NT2/D1 (cell line): ENCODE data around the gene GNAZ.

ENCODE experiments used
- DNase-seq: peaks from one replicate; pipeline ENCODE4 v3.0.0-alpha.2; 2011; ENCODE audit warnings: low read depth, low spot score
- H3K27me3 ChIP-seq: 2 replicates; pipeline ENCODE4 v1.6.0; 2011; ENCODE audit warnings: mild to moderate bottlenecking; ENCODE audit not compliant: insufficient read length, insufficient read depth
- H3K36me3 ChIP-seq: 2 replicates; pipeline ENCODE4 v1.6.1; 2011; ENCODE audit warnings: mild to moderate bottlenecking, low read length, mixed read lengths; ENCODE audit not compliant: insufficient read depth, insufficient read length
- H3K4me1 ChIP-seq: 2 replicates; pipeline ENCODE4 v1.5.1; 2011; ENCODE audit not compliant: insufficient read depth, insufficient read length
- H3K4me3 ChIP-seq: 2 replicates; pipeline ENCODE4 v1.5.1; 2011; ENCODE audit warnings: low read depth; ENCODE audit not compliant: insufficient read length
- H3K9ac ChIP-seq: 2 replicates; pipeline ENCODE4 v1.6.0; 2011; ENCODE audit warnings: low read depth; ENCODE audit not compliant: insufficient read length
- H3K9me3 ChIP-seq: 2 replicates; pipeline ENCODE4 v1.5.1; 2011; ENCODE audit warnings: mild to moderate bottlenecking, low read length; ENCODE audit not compliant: insufficient read depth
- SUZ12 ChIP-seq: IDR thresholded peaks from 2 replicates; pipeline ENCODE4 v1.6.1; 2011; ENCODE audit not compliant: insufficient read length, insufficient read depth; ENCODE audit errors: extremely low read depth
- YY1 ChIP-seq: IDR thresholded peaks from 2 replicates; pipeline ENCODE4 v1.6.1; 2011; ENCODE audit not compliant: insufficient read length, insufficient read depth
- ZNF274 ChIP-seq: IDR thresholded peaks from 2 replicates; pipeline ENCODE4 v1.6.1; 2011; ENCODE audit warnings: mild to moderate bottlenecking, low read depth, low read length

Gene GNAZ

DNA sequence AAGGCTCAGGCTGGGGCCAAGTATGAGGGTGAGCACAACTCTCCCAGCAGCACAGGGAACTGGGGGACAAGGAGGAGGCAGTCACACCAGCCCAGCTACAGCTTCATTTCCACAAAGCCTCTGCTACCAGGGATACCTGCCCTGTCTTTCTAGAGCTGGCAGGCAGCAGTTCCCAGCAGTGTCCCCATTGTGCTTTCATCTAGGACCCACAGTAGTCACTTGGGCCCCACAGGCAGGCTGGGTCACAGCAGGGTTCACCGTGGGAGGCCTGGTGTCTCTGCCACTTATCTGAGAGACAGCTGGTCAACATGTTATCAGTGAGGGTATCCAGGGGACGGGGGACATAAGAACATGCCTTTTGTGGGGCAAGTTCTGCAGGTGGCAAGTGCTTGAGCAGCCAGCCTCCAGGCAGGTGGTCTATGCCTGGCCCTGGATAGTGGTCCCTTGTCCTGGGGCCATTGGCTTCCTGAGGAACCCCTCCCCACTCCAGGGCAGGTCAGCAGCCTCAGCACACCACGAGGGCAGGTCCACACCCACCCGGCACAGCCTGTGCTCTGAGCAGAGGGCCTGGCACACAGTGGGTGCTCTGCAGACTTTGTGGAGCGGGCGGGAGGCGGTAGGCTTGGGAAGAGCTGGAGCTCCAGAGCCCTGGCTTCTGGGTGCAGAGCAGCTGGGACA lies 29.9 kb downstream of the GNAZ start:
- no peaks in the 10 kb centered on the region for H3K36me3 ChIP-seq
- no peaks in the 10 kb centered on the region for H3K9me3 ChIP-seq
- no peak for TF ChIP-seq YY1
- TF ChIP-seq ZNF274 = no peak
- no peak for TF ChIP-seq SUZ12
- peaks cover 2% of the 10 kb centered on the region for H3K4me1 ChIP-seq
- no peak for DNase-seq
- no peak overlapping the region for H3K4me3 ChIP-seq
- no peaks in the 10 kb centered on the region for H3K27me3 ChIP-seq
- no peak overlapping the region for H3K9ac ChIP-seq

DNA sequence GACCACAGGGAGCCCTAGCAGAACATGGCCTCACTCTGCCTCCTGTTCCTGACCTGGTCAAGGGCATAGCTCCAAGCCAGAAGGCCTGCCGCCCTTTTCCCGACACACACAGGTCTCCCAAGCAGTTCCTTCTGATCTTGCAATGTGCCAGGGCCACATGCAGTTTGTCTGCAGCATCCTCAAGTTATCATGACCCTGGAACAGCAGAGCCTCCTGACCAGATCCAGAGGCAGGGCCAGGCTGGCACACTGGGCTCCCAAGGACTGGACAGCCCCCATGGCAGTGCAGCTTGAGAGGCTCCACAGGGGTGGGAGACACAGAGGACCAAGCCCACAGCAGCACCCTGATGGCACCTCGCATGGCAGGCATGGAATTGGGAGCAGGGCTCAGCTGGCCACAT lies 31.2 kb downstream of the GNAZ start:
- TF ChIP-seq YY1 = no peak
- TF ChIP-seq ZNF274 = no peak
- TF ChIP-seq SUZ12 = no peak
- no peaks in the 10 kb centered on the region for H3K9me3 ChIP-seq
- no peak overlapping the region for H3K4me3 ChIP-seq
- H3K27me3 ChIP-seq = no peaks in the 10 kb centered on the region
- no peaks in the 10 kb centered on the region for H3K4me1 ChIP-seq
- no peak for DNase-seq
- no peak overlapping the region for H3K9ac ChIP-seq
- no peaks in the 10 kb centered on the region for H3K36me3 ChIP-seq

DNA sequence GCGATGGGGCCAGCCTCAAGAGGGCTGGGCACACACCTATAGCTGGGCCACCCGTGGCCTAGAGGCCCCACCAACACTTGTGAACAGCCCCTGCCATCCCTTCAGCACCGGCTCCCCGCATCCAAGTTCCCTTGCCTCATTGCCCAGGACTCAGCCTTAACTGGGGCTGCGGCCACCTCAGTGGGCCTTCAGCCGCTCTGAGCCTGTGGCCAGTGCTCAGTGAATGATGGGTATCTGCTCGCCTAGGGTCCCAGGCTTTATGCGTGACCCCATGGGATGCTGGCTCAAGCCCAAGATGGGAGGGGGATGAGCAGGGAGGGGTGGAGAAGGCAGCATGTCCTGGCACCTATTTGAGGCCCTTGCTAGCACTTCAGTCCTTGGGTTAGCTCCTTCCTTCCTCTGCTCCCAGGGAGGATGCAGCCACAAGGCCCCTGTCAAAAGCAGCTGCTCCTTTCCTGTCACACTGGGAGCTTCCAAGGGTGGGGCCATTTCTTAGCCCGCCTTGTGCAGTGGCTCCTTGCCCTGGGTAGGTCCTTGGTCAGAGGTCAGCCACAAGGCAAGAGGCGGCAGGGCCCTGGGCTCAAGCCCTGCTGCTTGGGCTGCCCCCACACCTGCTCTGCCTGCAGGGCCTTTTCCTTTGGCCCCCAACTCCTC lies 31.8 kb downstream of the GNAZ start:
- no peaks in the 10 kb centered on the region for H3K9me3 ChIP-seq
- no peaks in the 10 kb centered on the region for H3K27me3 ChIP-seq
- H3K4me1 ChIP-seq = no peaks in the 10 kb centered on the region
- no peak for DNase-seq
- H3K4me3 ChIP-seq = no peak overlapping the region
- no peak overlapping the region for H3K9ac ChIP-seq
- no peaks in the 10 kb centered on the region for H3K36me3 ChIP-seq
- TF ChIP-seq YY1 = no peak
- no peak for TF ChIP-seq SUZ12
- TF ChIP-seq ZNF274 = no peak

DNA sequence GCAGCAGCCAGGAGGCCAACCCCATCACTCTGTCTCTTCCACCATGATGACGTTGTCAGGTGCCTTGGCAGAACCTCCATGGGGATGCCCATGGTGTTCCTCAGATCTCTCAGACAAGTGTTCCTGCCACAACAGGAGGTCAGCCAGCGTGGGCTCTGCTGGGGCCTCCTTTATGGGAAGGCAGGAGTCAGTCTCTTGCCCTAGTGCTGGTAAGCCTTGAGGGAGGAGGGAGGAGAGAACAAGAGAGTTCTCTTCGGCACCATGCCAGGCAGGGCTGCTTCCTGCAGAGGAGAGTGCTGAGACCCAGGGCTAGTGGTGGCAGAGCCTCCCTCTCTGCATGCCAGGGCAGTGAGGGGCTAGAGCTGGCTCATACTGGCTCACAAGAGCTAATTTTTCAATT lies 32.5 kb downstream of the GNAZ start:
- Histone ChIP-seq H3K9ac (no peak overlapping the region), H3K27me3 (no peaks in the 10 kb centered on the region), H3K9me3 (no peaks in the 10 kb centered on the region), H3K4me1 (no peaks in the 10 kb centered on the region), H3K36me3 (no peaks in the 10 kb centered on the region), H3K4me3 (no peak overlapping the region)
- TF ChIP-seq ZNF274 (no peak), SUZ12 (no peak), YY1 (no peak)
- no peak for DNase-seq

DNA sequence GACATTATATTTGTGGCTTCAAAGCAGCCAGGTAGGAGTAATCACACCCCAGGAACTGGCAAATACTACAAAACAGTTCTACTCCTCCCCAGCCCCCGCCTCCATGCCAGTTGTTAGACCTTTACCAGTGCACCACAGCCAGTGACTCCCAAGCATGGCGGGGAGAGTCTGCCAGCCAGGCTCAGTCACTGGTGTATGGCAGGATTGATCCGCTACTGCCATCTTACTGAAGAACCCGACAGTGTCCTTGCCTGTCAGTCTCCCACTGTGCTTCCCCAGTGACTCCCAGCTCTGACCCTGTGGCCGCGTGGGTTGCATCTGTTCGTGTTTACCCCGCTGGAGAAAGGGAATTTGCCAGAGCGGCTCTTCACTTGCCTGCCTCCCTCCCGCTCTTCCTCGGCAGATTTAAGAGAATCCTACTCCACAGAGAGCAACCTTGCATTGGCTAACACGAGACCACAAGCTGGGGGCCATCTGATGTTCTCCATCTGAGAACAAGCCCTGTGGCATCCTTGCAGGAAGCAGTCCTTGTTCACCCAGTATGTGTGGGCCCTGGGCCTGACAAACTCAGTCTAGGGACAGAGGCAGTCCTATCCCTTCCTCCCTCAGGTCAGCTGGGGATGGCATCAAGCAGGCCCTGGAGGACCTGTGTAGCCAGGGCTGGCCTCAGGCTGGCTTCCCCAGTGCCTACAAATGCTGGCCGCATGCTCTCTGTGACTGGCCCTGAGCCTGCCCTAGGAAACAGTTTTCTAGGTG lies 33.1 kb downstream of the GNAZ start:
- TF ChIP-seq YY1 (no peak), ZNF274 (no peak)
- Histone ChIP-seq H3K9ac (no peak overlapping the region), H3K4me3 (no peak overlapping the region), H3K4me1 (no peaks in the 10 kb centered on the region), H3K9me3 (no peaks in the 10 kb centered on the region), H3K36me3 (no peaks in the 10 kb centered on the region), H3K27me3 (no peaks in the 10 kb centered on the region)
- no peak for DNase-seq

DNA sequence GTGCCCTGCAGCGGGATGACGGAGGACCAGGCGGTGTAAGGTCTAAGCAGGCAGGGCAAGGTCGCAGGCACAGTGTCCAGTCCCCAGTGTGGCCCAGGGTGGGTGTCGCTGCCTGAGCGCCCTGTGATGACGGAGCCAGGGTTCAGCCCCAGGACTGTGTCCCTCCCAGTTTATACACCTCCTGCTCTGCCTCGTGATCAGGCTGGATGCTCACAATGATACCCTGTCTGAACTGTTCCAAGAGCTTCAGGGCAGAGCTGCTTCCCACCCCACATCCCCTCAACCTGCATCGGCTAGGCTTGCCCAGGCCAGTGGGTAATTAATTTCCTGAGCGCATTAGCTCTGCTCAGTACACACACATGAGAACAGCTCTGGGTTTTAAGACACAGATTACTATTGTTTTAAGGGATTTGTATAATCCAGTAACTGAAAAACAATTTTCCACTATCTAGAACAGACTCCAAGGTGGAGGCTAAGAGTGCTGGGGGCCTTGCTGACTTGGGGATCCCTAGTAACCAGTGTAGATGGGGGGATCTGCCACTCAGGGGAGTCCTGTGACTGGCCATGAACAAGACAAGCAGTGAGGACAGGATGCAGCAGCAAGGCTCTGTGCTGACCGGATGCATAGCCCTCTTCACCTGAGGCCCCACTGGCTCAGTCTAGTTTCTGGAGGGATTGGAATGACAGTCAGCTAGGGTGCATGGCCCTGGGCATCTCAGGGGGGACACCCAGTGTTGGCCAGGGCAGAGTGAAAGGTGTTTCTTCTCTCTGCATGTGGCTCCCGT lies 34.1 kb downstream of the GNAZ start:
- Histone ChIP-seq H3K9ac (no peak overlapping the region), H3K4me1 (no peaks in the 10 kb centered on the region), H3K4me3 (no peak overlapping the region), H3K36me3 (no peaks in the 10 kb centered on the region), H3K27me3 (no peaks in the 10 kb centered on the region), H3K9me3 (no peaks in the 10 kb centered on the region)
- TF ChIP-seq ZNF274 = no peak
- TF ChIP-seq YY1 = no peak
- no peak for TF ChIP-seq SUZ12
- no peak for DNase-seq
